Activated naive CD4-positive, alpha-beta T cell treated with anti-CD3 and anti-CD28 coated beads, Interleukin-2, amount 50 U/mL, for 24 hours (primary cell): ENCODE measurements around the gene MICALL1.

Experiments
- H3K27ac Mint-ChIP-seq: one replicate; pipeline ENCODE4 v1.8.0; 2021; ENCODE audit warnings: mild to moderate bottlenecking, mixed read lengths
- H3K27me3 Mint-ChIP-seq: one replicate; pipeline ENCODE4 v1.8.0; 2021; ENCODE audit warnings: mixed read lengths
- H3K36me3 Mint-ChIP-seq: one replicate; pipeline ENCODE4 v1.8.0; 2021; ENCODE audit warnings: mixed read lengths
- H3K4me1 Mint-ChIP-seq: one replicate; pipeline ENCODE4 v1.8.0; 2021; ENCODE audit warnings: mixed read lengths
- H3K4me3 Mint-ChIP-seq: one replicate; pipeline ENCODE4 v1.8.0; 2021; ENCODE audit warnings: mild to moderate bottlenecking, mixed read lengths
- H3K9me3 Mint-ChIP-seq: one replicate; pipeline ENCODE4 v1.8.0; 2021; ENCODE audit warnings: mixed read lengths

The MICALL1 gene

GRCh38 chr22:37979782-37980181, 73.7 kb downstream of the MICALL1 start:
- Mint-ChIP-seq H3K36me3 (peaks cover 3% of the 10 kb centered on the region), H3K27me3 (no peaks in the 10 kb centered on the region), H3K4me3 (no peak overlapping the region), H3K9me3 (no peaks in the 10 kb centered on the region), H3K27ac (no peak overlapping the region), H3K4me1 (no peaks in the 10 kb centered on the region)

GRCh38 chr22:37981282-37982011, 75.3 kb downstream of the MICALL1 start:
- Mint-ChIP-seq H3K4me1 (no peaks in the 10 kb centered on the region), H3K9me3 (no peaks in the 10 kb centered on the region), H3K4me3 (no peak overlapping the region), H3K27me3 (no peaks in the 10 kb centered on the region), H3K36me3 (no peaks in the 10 kb centered on the region), H3K27ac (no peak overlapping the region)

GRCh38 chr22:37982151-37982785, 76.2 kb downstream of the MICALL1 start:
- H3K4me3 Mint-ChIP-seq: no peak overlapping the region
- no peaks in the 10 kb centered on the region for H3K36me3 Mint-ChIP-seq
- H3K27ac Mint-ChIP-seq: no peak overlapping the region
- no peaks in the 10 kb centered on the region for H3K27me3 Mint-ChIP-seq
- no peaks in the 10 kb centered on the region for H3K9me3 Mint-ChIP-seq
- H3K4me1 Mint-ChIP-seq: no peaks in the 10 kb centered on the region

GRCh38 chr22:37982938-37983859, 77.1 kb downstream of the MICALL1 start:
- H3K27me3 Mint-ChIP-seq: no peaks in the 10 kb centered on the region
- no peaks in the 10 kb centered on the region for H3K4me1 Mint-ChIP-seq
- H3K36me3 Mint-ChIP-seq: no peaks in the 10 kb centered on the region
- no peak overlapping the region for H3K27ac Mint-ChIP-seq
- H3K9me3 Mint-ChIP-seq: no peaks in the 10 kb centered on the region
- no peak overlapping the region for H3K4me3 Mint-ChIP-seq

GRCh38 chr22:37983860-37984791, 78.0 kb downstream of the MICALL1 start, which contains the start of gene SOX10:
TSS of gene SOX10 (minus strand) at chr22:37984555. CDS start at chr22:37983784, 771 bp downstream.
- Mint-ChIP-seq H3K27me3 (no peaks in the 10 kb centered on the region), H3K4me1 (no peaks in the 10 kb centered on the region), H3K27ac (no peak within 1 kb of the TSS), H3K9me3 (no peaks in the 10 kb centered on the region), H3K36me3 (no peaks in the 10 kb centered on the region), H3K4me3 (no peak within 1 kb of the TSS)

- no peaks in the 10 kb centered on the region for H3K4me1 Mint-ChIP-seq
- no peak overlapping the region for H3K4me3 Mint-ChIP-seq
- H3K27ac Mint-ChIP-seq: no peak overlapping the region
- H3K27me3 Mint-ChIP-seq: no peaks in the 10 kb centered on the region
- no peaks in the 10 kb centered on the region for H3K36me3 Mint-ChIP-seq
- no peaks in the 10 kb centered on the region for H3K9me3 Mint-ChIP-seq
These were observed 79.0 kb downstream of the MICALL1 start for GRCh38 chr22:37985050-37985585.

GRCh38 chr22:37985751-37986281, 79.7 kb downstream of the MICALL1 start:
- H3K36me3 Mint-ChIP-seq: no peaks in the 10 kb centered on the region
- H3K27me3 Mint-ChIP-seq: no peaks in the 10 kb centered on the region
- no peaks in the 10 kb centered on the region for H3K9me3 Mint-ChIP-seq
- H3K4me1 Mint-ChIP-seq: no peaks in the 10 kb centered on the region
- no peak overlapping the region for H3K27ac Mint-ChIP-seq
- no peak overlapping the region for H3K4me3 Mint-ChIP-seq

- Mint-ChIP-seq H3K27me3 (no peaks in the 10 kb centered on the region), H3K36me3 (no peaks in the 10 kb centered on the region), H3K27ac (no peak overlapping the region), H3K4me1 (no peaks in the 10 kb centered on the region), H3K4me3 (no peak overlapping the region), H3K9me3 (no peaks in the 10 kb centered on the region)
These were observed 80.3 kb downstream of the MICALL1 start for GRCh38 chr22:37986371-37986770.

- H3K9me3 Mint-ChIP-seq: no peaks in the 10 kb centered on the region
- H3K36me3 Mint-ChIP-seq: no peaks in the 10 kb centered on the region
- H3K27ac Mint-ChIP-seq: no peak overlapping the region
- H3K27me3 Mint-ChIP-seq: no peaks in the 10 kb centered on the region
- no peaks in the 10 kb centered on the region for H3K4me1 Mint-ChIP-seq
- no peak overlapping the region for H3K4me3 Mint-ChIP-seq
These were observed 83.3 kb downstream of the MICALL1 start for GRCh38 chr22:37989146-37990045.

GRCh38 chr22:37990301-37990700, 84.2 kb downstream of the MICALL1 start:
- no peaks in the 10 kb centered on the region for H3K27me3 Mint-ChIP-seq
- no peaks in the 10 kb centered on the region for H3K36me3 Mint-ChIP-seq
- H3K27ac Mint-ChIP-seq: no peak overlapping the region
- H3K4me1 Mint-ChIP-seq: peaks cover 4% of the 10 kb centered on the region
- no peaks in the 10 kb centered on the region for H3K9me3 Mint-ChIP-seq
- no peak overlapping the region for H3K4me3 Mint-ChIP-seq

- Mint-ChIP-seq H3K27me3 (no peaks in the 10 kb centered on the region), H3K4me1 (peaks cover 10% of the 10 kb centered on the region), H3K27ac (no peak overlapping the region), H3K36me3 (no peaks in the 10 kb centered on the region), H3K9me3 (no peaks in the 10 kb centered on the region), H3K4me3 (no peak overlapping the region)
These were observed 84.8 kb downstream of the MICALL1 start for GRCh38 chr22:37990862-37991261.

GRCh38 chr22:37991731-37992442, 85.8 kb downstream of the MICALL1 start:
- H3K27me3 Mint-ChIP-seq: no peaks in the 10 kb centered on the region
- peaks cover 11% of the 10 kb centered on the region for H3K4me1 Mint-ChIP-seq
- no peak overlapping the region for H3K27ac Mint-ChIP-seq
- H3K9me3 Mint-ChIP-seq: no peaks in the 10 kb centered on the region
- no peaks in the 10 kb centered on the region for H3K36me3 Mint-ChIP-seq
- H3K4me3 Mint-ChIP-seq: no peak overlapping the region
